Fibroblast of skin of back (primary cell): ENCODE data around the gene GAS5. TPM values are rescaled to one million over a fixed set of nuclear protein-coding genes. Genes with fewer than 3 reads are reported as not detected.
"Not testable (repeated sequence)": the region's sequence is repeated elsewhere in the genome, so short reads cannot be mapped to it uniquely, and the experiment has no call there.

Source experiments
- DNase-seq: peaks from one replicate; pipeline ENCODE4 v3.0.0-alpha.2; 2013
- polyA plus RNA-seq, 2 experiments: library from polyadenylated mRNA; unstranded; fragments of 120-200 nt; gene quantifications; one replicate each; pipeline ENCODE4 v1.2.1, GENCODE V29; 2013; ENCODE audit not compliant: insufficient read length in 2 of 2

Gene GAS5
- polyA plus RNA-seq (2013, experiment 1 of 2; ENCODE audit: insufficient read length), result 251 TPM
- 293 TPM for polyA plus RNA-seq (2013, experiment 2 of 2; ENCODE audit: insufficient read length)

GRCh38 chr1:173867753-173868265, at the start of gene GAS5:
GAS5 (minus strand) TSS chr1:173867989.
- DNase-seq, result peak; percentile 100

- no peak for DNase-seq
Measured at GRCh38 chr1:173917149-173917548, 49.4 kb upstream of the GAS5 start, which contains the start of gene SERPINC1. SERPINC1 (minus strand) TSS chr1:173917327; CDS start chr1:173917259, 68 bp downstream.

GRCh38 chr1:173916667-173917066, 48.9 kb upstream of the GAS5 start:
- DNase-seq, result no peak

GRCh38 chr1:173915596-173915995, 47.8 kb upstream of the GAS5 start:
- DNase-seq, result no peak

GRCh38 chr1:173914366-173914871, 46.6 kb upstream of the GAS5 start:
- DNase-seq, result peak; percentile 16

GRCh38 chr1:173913111-173913510, 45.3 kb upstream of the GAS5 start:
- no peak for DNase-seq

- DNase-seq, result no peak
Measured at GRCh38 chr1:173903827-173904531, 36.2 kb upstream of the GAS5 start.

- DNase-seq, result no peak
Measured at GRCh38 chr1:173900992-173901391, 33.2 kb upstream of the GAS5 start.

- DNase-seq, result no peak
Measured at GRCh38 chr1:173900427-173900826, 32.6 kb upstream of the GAS5 start.

GRCh38 chr1:173894189-173894588, 26.4 kb upstream of the GAS5 start:
- DNase-seq, result no peak

- no peak for DNase-seq
Measured at GRCh38 chr1:173893611-173894010, 25.8 kb upstream of the GAS5 start.

- DNase-seq, result no peak
Measured at GRCh38 chr1:173889885-173890284, 22.1 kb upstream of the GAS5 start.

GRCh38 chr1:173888749-173889148, 21.0 kb upstream of the GAS5 start:
- no peak for DNase-seq

- DNase-seq, result no peak
Measured at GRCh38 chr1:173887627-173888026, 19.8 kb upstream of the GAS5 start.

GRCh38 chr1:173886746-173887611, 19.2 kb upstream of the GAS5 start:
- DNase-seq, result no peak

GRCh38 chr1:173884701-173885100, 16.9 kb upstream of the GAS5 start:
- DNase-seq, result no peak

GRCh38 chr1:173881117-173881516, 13.3 kb upstream of the GAS5 start:
- DNase-seq, result not testable (repeated sequence)

GRCh38 chr1:173878251-173878650, 10.5 kb upstream of the GAS5 start:
- DNase-seq, result no peak

- no peak for DNase-seq
Measured at GRCh38 chr1:173876732-173877131, 8.9 kb upstream of the GAS5 start.

- no peak for DNase-seq
Measured at GRCh38 chr1:173871500-173871899, 3.7 kb upstream of the GAS5 start.

- no peak for DNase-seq
Measured at GRCh38 chr1:173871091-173871490, 3.3 kb upstream of the GAS5 start.

- no peak for DNase-seq
Measured at GRCh38 chr1:173870252-173871075, 2.7 kb upstream of the GAS5 start.
